Measurements from ENCODE around the gene SIGMAR1.

The SIGMAR1 gene

GRCh38 chr9:34665067-34665380 is 27.4 kb upstream of the SIGMAR1 start:
- H3K4me1 Mint-ChIP-seq: peaks cover 40% of the 10 kb centered on the region
- H3K27ac Mint-ChIP-seq (ENCODE audit: low read depth): peak overlapping the region; percentile 88
- DNase-seq (ENCODE audit: low spot score in 2 of 2): no peak
- peaks cover 8% of the 10 kb centered on the region for H3K36me3 Mint-ChIP-seq (ENCODE audit: insufficient read depth)
- ATAC-seq (replicated peaks; ENCODE audit: extremely low read depth, poor library complexity, severe bottlenecking): no peak
- peak overlapping the region; percentile 83 for H3K4me3 Mint-ChIP-seq
- H3K9me3 Mint-ChIP-seq: peaks cover 6% of the 10 kb centered on the region
- H3K27me3 Mint-ChIP-seq: no peaks in the 10 kb centered on the region

GRCh38 chr9:34664281-34665066 is 26.9 kb upstream of the SIGMAR1 start:
- Mint-ChIP-seq H3K27ac (ENCODE audit: low read depth) (peak overlapping the region; percentile 88), H3K9me3 (peaks cover 5% of the 10 kb centered on the region), H3K4me3 (peak overlapping the region; percentile 83), H3K4me1 (peaks cover 40% of the 10 kb centered on the region), H3K27me3 (no peaks in the 10 kb centered on the region), H3K36me3 (ENCODE audit: insufficient read depth) (peaks cover 8% of the 10 kb centered on the region)
- ATAC-seq (replicated peaks; ENCODE audit: extremely low read depth, poor library complexity, severe bottlenecking): peak; percentile 47
- peak; percentile 52 to 76 for DNase-seq (ENCODE audit: low spot score in 2 of 2)

GRCh38 chr9:34663303-34663605 is 25.7 kb upstream of the SIGMAR1 start:
- Mint-ChIP-seq H3K27ac (ENCODE audit: low read depth) (peak overlapping the region; percentile 88), H3K36me3 (ENCODE audit: insufficient read depth) (peaks cover 8% of the 10 kb centered on the region), H3K4me1 (peaks cover 40% of the 10 kb centered on the region), H3K9me3 (no peaks in the 10 kb centered on the region), H3K4me3 (peak overlapping the region; percentile 12), H3K27me3 (no peaks in the 10 kb centered on the region)
- no peak for ATAC-seq (replicated peaks; ENCODE audit: extremely low read depth, poor library complexity, severe bottlenecking)
- DNase-seq (ENCODE audit: low spot score in 2 of 2): no peak

- Mint-ChIP-seq H3K9me3 (no peaks in the 10 kb centered on the region), H3K27me3 (no peaks in the 10 kb centered on the region), H3K27ac (ENCODE audit: low read depth) (peak within 1 kb of the TSS; percentile 88), H3K4me3 (peak within 1 kb of the TSS; percentile 12), H3K36me3 (ENCODE audit: insufficient read depth) (peaks cover 8% of the 10 kb centered on the region), H3K4me1 (peaks cover 39% of the 10 kb centered on the region)
- DNase-seq (ENCODE audit: low spot score in 2 of 2) (no peak), ATAC-seq (replicated peaks; ENCODE audit: extremely low read depth, poor library complexity, severe bottlenecking) (no peak)
Observed at GRCh38 chr9:34662526-34663302, 25.1 kb upstream of the SIGMAR1 start, which contains the start of gene CCL27. TSS of gene CCL27 (minus strand) at chr9:34662657. CDS start at chr9:34662633, 24 bp downstream.

GRCh38 chr9:34659592-34660253 is 22.1 kb upstream of the SIGMAR1 start:
- no peak for DNase-seq (ENCODE audit: low spot score in 2 of 2)
- peaks cover 24% of the 10 kb centered on the region for H3K4me1 Mint-ChIP-seq
- no peaks in the 10 kb centered on the region for H3K27me3 Mint-ChIP-seq
- no peak for ATAC-seq (replicated peaks; ENCODE audit: extremely low read depth, poor library complexity, severe bottlenecking)
- H3K36me3 Mint-ChIP-seq (ENCODE audit: insufficient read depth): no peaks in the 10 kb centered on the region
- no peak overlapping the region for H3K4me3 Mint-ChIP-seq
- H3K9me3 Mint-ChIP-seq: no peaks in the 10 kb centered on the region
- H3K27ac Mint-ChIP-seq (ENCODE audit: low read depth): no peak overlapping the region

GRCh38 chr9:34658461-34658860 is 20.9 kb upstream of the SIGMAR1 start:
- Mint-ChIP-seq H3K27me3 (no peaks in the 10 kb centered on the region), H3K9me3 (no peaks in the 10 kb centered on the region), H3K4me3 (no peak overlapping the region), H3K4me1 (peaks cover 11% of the 10 kb centered on the region), H3K27ac (ENCODE audit: low read depth) (no peak overlapping the region), H3K36me3 (ENCODE audit: insufficient read depth) (no peaks in the 10 kb centered on the region)
- DNase-seq (ENCODE audit: low spot score in 2 of 2): no peak
- ATAC-seq (replicated peaks; ENCODE audit: extremely low read depth, poor library complexity, severe bottlenecking): no peak

- Mint-ChIP-seq H3K36me3 (ENCODE audit: insufficient read depth) (no peaks in the 10 kb centered on the region), H3K4me3 (no peak overlapping the region), H3K9me3 (no peaks in the 10 kb centered on the region), H3K27ac (ENCODE audit: low read depth) (no peak overlapping the region), H3K27me3 (no peaks in the 10 kb centered on the region), H3K4me1 (peaks cover 13% of the 10 kb centered on the region)
- ATAC-seq (replicated peaks; ENCODE audit: extremely low read depth, poor library complexity, severe bottlenecking): no peak
- DNase-seq (ENCODE audit: low spot score in 2 of 2): no peak
Observed at GRCh38 chr9:34656992-34657391, 19.4 kb upstream of the SIGMAR1 start.

- H3K36me3 Mint-ChIP-seq (ENCODE audit: insufficient read depth): peaks cover 3% of the 10 kb centered on the region
- H3K27me3 Mint-ChIP-seq: no peaks in the 10 kb centered on the region
- ATAC-seq (replicated peaks; ENCODE audit: extremely low read depth, poor library complexity, severe bottlenecking) (no peak), DNase-seq (ENCODE audit: low spot score in 2 of 2) (no peak)
- peaks cover 18% of the 10 kb centered on the region for H3K4me1 Mint-ChIP-seq
- H3K4me3 Mint-ChIP-seq: no peak overlapping the region
- no peak overlapping the region for H3K27ac Mint-ChIP-seq (ENCODE audit: low read depth)
- no peaks in the 10 kb centered on the region for H3K9me3 Mint-ChIP-seq
Observed at GRCh38 chr9:34655394-34655793, 17.8 kb upstream of the SIGMAR1 start.

GRCh38 chr9:34654323-34655051 is 16.9 kb upstream of the SIGMAR1 start:
- H3K27ac Mint-ChIP-seq (ENCODE audit: low read depth): peak overlapping the region; percentile 9
- ATAC-seq (replicated peaks; ENCODE audit: extremely low read depth, poor library complexity, severe bottlenecking): no peak
- H3K9me3 Mint-ChIP-seq: no peaks in the 10 kb centered on the region
- no peak for DNase-seq (ENCODE audit: low spot score in 2 of 2)
- no peaks in the 10 kb centered on the region for H3K27me3 Mint-ChIP-seq
- no peak overlapping the region for H3K4me3 Mint-ChIP-seq
- H3K4me1 Mint-ChIP-seq: peaks cover 18% of the 10 kb centered on the region
- peaks cover 11% of the 10 kb centered on the region for H3K36me3 Mint-ChIP-seq (ENCODE audit: insufficient read depth)

- Mint-ChIP-seq H3K9me3 (no peaks in the 10 kb centered on the region), H3K4me1 (peaks cover 23% of the 10 kb centered on the region), H3K27ac (ENCODE audit: low read depth) (peak overlapping the region; percentile 14), H3K27me3 (no peaks in the 10 kb centered on the region), H3K4me3 (no peak overlapping the region), H3K36me3 (ENCODE audit: insufficient read depth) (peaks cover 17% of the 10 kb centered on the region)
- DNase-seq (ENCODE audit: low spot score in 2 of 2): no peak
- ATAC-seq (replicated peaks; ENCODE audit: extremely low read depth, poor library complexity, severe bottlenecking): no peak
Observed at GRCh38 chr9:34653151-34654072, 15.8 kb upstream of the SIGMAR1 start.

- Mint-ChIP-seq H3K4me1 (peaks cover 31% of the 10 kb centered on the region), H3K36me3 (ENCODE audit: insufficient read depth) (peaks cover 17% of the 10 kb centered on the region), H3K4me3 (peak overlapping the region; percentile 1), H3K27me3 (no peaks in the 10 kb centered on the region), H3K27ac (ENCODE audit: low read depth) (peak overlapping the region; percentile 14), H3K9me3 (no peaks in the 10 kb centered on the region)
- no peak for ATAC-seq (replicated peaks; ENCODE audit: extremely low read depth, poor library complexity, severe bottlenecking)
- no peak for DNase-seq (ENCODE audit: low spot score in 2 of 2)
Observed at GRCh38 chr9:34652602-34653000, 15.0 kb upstream of the SIGMAR1 start.
